Right renal cortex interstitium (tissue), 3 donors: Measurements from ENCODE around the gene DDX1. TPM values are rescaled to one million over a fixed set of nuclear protein-coding genes. Genes with fewer than 3 reads are reported as not detected.
"Not testable (repeated sequence)": the region's sequence is repeated elsewhere in the genome, so short reads cannot be mapped to it uniquely, and the experiment has no call there.

Source experiments
- DNase-seq, 3 donors: peaks; one replicate each; pipeline ENCODE4 v3.0.0-alpha.2; 2013; ENCODE audit warnings: low read depth in 3 of 3, low spot score in 2 of 3
- polyA plus RNA-seq, 3 donors: library from polyadenylated mRNA; unstranded; fragments of 120-200 nt; gene quantifications; one replicate each; pipeline ENCODE4 v1.2.1, GENCODE V29; 2013; ENCODE audit not compliant: insufficient read length in 3 of 3

The DDX1 gene
- 100 to 1,000 TPM; 187 to 201 (median 201) TPM for polyA plus RNA-seq

DNA sequence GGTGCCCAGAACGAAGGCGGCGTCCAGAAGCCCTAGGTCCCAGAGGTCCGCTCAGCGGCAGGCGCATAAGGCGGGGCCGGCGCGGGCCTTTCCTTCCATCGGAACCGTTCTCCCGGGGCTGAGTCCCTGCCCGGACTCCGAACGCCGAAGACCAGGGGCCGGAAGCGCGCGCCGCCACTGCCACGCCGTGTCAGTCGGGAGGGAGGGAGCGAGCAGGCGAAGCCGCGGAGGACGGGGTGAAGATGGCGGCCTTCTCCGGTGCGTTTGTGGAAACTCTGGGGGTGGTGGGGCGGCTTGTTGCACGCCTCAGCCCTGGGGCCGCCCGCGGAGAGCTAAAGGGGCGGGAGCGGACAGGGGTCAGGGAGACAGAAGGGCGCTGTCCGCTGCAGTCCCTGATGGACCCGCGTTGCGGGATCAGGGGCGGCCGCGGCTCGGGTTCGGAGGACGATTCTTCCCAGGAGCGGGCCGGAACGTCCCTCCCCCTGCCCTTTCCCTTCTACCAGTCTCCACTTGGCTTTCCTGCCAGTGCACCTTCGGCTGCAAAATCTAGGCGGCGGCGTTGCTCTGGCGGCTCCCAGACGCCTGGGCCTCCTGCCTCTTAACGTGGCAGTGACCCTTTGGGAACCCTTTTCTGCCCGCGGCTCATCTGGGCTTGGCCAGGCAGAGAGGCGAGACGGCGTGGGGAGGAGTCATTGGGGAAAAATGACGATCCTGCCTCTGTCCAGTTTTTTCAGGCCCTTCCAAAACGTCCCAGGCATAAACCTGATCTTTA lies at the start of gene DDX1:
Gene DDX1, plus strand, starts transcription at position 177 of the 772 bp plus-strand sequence. Its CDS starts 66 bp downstream, at position 243.
- peak in 2 of 3 donors; percentile 57 to 71 for DNase-seq

DNA sequence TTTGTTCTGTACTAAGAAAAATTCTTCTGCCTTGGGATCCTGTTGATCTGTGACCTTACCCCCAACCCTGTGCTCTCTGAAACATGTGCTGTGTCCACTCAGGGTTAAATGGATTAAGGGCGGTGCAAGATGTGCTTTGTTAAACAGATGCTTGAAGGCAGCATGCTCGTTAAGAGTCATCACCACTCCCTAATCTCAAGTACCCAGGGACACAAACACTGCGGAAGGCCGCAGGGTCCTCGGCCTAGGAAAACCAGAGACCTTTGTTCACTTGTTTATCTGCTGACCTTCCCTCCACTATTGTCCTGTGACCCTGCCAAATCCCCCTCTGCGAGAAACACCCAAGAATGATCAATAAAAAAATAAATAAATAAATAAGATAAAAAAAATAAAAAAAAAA lies 49.4 kb upstream of the DDX1 start:
- DNase-seq: not testable (repeated sequence)

DNA sequence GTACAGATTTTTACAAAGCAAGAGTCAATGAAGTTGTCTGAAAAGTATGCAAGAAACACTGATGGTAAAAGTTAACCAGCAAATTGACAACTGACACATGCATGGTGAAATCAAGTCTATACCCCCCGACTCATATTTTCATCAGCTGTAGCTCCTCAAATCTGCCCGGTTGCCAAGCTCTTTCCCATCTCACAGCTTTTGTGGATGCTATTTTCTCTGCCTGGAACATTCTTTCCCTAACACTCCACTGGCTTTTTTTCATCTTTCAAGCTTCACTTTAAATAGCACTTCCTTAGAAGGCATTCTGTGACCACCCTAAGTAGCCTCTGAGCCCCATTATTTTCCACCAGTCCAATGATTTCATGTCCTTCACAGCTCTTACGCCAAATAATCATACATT lies 48.6 kb upstream of the DDX1 start:
- no peak for DNase-seq

DNA sequence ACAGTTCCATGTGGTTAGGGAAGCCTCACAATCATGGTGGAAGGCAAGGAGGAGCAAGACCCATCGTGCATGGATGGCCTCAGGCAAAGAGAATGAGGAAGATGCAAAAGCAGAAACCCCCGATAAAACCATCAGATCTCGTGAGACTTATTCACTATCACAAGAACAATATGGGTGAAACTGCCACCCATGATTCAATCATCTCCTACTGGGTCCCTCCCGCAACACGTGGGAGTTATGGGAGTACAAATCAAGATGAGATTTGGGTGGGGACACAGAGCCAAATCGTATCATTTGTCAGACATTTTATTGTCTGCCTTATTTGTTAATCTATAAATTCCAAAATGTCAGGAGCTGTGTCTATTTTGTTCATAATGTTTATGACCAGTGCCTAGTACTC lies 48.1 kb upstream of the DDX1 start:
- DNase-seq: no peak

DNA sequence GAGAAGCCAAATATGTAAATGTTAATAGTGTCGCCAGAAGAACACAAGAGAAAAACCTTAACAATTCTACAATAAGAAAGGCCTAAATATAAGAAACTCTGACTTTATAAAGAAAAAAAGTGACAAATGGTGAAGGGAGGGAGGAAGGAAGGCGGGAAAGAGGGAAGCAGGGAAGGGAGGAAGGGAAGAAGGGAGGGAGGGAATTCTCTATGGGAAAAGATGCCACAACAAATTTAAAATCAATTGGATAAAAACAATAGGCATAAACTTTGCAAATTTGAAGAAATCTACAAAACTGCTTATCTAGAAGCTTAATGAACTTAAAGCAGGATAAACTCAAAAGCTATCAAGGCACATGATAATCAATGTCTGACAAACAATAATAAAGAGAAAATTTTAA lies 47.4 kb upstream of the DDX1 start:
- no peak for DNase-seq

DNA sequence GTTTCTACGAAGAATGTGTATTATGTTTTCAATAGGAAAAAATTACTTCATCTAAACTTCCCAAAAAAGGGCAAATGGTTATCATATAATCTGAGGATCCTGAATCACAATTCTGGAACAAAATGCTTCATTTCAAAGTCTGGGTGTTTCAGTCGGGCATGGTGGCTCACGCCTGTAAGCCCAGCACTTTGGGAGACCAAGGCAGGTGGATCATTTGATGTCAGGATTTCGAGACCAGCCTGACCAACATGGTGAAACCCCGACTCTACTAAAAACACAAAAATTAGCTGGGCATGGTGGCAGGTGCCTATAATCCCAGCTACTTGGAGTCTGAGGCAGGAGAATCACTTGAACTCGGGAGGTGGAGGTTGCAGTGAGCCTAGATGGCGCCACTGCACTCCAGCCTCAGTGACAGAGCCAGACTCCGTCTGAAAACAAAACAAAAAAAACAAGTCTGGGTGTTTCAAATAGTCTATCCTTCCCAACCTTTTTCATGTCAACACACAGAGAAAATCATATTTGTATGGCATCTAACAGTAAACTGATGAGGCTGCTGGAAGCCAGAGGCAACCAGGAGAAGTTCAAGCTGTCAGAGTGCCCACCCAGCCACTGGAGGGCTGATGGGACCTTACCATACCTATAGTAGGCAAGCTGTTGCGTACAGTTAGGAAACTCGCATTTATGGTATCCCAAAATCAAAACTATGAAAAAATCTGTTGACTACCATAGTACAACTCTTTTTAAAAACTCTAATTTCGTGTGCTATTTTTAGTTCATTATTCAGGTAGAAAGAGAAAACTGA lies 45.2 kb upstream of the DDX1 start:
- DNase-seq: no peak

DNA sequence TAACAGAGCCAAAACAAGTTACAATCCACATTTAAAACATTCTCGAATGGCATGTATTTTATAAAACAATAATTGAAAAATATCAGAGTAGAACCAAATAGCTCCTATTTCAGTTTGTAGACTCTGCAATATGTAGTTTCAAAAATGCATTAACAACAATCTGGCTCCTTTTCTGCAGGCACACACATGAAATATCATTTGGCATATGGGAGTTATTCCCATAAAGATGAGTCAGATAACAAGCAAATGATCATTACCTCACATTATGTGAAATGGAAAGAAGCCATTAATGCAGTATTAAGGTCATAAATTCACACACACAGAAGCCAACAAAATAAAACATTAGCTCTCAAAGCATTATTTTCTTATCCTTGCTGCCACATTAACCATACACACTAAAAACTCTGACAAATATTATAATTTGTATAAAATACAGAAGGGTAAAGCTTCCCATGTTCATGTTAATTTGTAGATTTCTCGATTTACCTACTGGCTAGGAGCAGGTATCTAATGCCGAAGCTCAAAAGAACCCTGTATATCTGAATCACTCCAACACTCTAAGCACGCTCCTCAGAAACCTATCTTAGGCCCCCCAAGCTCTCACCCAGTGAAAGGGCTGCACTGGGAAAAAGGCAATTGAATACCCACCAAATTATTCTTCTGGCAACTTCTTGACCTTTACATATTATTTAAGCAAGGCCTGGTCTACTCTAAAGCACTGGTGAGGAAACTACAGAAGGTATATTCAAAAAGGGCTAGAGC lies 44.4 kb upstream of the DDX1 start:
- no peak for DNase-seq

DNA sequence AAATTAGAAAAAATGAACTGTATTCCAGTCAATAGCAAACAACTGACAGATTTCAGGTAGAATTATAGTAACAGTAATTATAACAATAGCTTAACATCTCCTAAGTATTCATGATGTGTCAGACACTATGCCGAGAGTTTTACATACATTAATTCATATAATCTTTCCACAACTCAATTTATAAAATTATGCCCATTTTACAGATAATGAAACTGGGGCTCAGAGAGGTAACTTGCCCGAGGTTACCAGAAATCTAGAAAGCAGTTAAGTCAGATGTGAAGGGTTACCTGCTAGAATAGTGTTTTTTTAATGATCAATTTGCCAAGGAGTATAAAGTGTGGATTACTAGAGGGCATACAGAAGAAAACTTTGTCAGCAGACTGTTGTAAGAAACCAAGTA lies 42.7 kb upstream of the DDX1 start:
- DNase-seq: no peak

DNA sequence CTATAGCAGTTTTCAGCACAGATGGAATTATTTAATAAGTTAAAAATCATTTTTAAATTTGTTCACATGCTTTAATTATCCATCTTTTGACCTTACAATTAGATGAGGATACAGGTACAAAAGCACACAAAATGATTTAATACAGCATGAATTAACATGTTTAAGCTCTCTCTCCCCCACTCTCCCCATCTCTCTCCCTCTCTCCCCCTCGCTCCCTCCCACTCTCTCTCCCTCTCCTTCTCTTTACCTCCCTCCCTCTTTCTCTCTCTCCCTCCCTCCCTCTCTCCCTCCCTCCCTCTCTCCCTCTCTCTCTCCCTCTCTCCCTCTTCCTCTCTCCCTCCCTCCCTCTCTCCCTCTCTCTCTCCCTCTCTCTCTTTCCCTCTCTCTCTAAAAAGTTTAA lies 38.1 kb upstream of the DDX1 start:
- no peak for DNase-seq

DNA sequence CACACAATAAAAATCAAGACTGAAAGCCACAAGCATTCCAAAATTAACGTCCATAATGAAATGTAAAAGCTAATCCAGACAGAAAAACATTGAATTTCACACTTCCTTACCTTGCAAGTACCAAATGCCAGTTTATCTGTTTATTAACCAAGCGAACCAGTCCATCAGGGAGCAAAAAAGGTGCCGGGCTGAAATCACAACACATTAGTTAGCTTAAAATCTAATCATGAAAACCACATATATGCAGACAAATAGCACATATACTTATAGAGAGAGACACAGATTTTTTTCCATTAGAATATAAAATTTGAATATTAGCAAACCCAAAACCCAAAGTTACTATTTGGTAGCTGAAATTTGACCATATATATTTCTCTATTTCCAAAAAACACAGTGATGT lies 37.7 kb upstream of the DDX1 start:
- no peak for DNase-seq

DNA sequence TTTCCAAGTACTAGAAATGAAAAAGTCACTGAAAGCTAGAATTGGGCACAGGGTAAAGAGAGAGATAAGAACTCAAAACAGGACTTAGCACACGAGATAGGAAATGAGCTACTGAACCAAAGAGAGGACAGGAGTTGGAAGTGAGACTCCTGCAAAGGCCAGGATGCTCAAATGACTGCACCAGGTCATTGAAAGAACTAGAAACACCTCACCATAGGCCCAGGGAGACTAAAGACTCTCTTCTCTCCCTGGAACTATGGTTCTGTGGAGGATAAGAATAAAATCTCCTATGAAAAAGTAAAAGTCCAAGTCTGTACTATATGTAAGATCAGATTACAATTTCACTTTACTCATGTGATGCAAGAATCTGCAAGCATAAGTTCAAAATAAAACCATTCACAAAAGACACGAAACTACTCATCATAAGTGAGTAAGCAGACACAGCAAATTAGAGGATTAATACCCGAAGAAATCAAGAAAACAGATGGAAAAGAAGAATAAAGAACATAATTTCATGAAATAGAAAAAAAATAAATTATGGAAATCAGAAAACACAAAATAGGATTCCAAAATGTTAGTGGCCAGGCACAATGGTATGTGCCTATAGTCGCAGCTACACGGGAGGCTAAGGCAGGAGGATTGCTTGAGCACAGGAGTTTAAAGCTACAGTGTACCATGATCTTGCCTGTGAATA lies 37.0 kb upstream of the DDX1 start:
- DNase-seq: no peak

DNA sequence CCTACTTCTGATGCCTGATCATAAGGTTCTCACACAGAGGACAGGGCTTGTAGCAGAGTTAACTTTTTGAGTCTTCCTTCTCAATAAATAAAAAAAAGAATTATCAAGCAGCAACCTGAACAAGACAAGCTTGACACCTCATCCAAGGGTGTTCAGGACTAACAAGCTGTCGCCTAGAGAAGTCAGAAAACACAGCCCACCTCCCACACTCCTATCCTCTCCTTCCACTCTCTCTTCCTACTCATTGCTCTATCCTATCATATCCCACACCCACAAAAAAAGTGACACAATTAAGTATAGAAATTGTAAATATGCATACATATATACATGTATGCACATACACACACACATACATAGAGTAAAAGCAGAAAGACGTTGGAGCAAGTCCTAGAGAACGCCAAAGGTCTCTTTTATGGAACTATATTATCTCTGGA lies 35.9 kb upstream of the DDX1 start:
- no peak for DNase-seq

DNA sequence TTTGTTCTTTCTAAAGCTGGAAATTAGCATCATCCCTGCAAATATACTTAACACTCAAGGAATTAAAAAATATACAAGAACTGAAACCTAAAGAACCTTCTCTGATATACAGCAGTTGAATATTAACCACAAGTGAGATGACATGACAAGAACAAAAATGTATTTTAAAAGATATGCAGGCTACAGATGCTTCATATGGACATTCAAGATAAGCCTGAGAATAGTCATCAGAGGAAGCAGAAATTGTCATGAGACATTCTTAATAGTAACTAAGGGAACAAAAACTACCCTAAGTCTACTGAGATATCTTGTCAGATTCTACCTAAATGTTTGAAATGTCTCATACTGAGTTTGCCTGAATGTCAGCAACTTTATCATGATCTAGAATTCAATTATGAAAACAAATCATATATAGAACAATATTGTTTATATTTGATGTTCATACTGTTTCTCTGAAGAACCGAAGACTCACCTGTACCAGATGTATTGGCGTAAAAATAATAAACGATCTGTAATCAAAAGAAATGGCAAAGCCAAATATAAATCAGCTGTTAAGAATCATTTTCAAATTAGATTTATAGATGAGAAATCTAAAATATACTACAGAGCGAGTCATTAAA lies 35.2 kb upstream of the DDX1 start:
- DNase-seq: no peak

DNA sequence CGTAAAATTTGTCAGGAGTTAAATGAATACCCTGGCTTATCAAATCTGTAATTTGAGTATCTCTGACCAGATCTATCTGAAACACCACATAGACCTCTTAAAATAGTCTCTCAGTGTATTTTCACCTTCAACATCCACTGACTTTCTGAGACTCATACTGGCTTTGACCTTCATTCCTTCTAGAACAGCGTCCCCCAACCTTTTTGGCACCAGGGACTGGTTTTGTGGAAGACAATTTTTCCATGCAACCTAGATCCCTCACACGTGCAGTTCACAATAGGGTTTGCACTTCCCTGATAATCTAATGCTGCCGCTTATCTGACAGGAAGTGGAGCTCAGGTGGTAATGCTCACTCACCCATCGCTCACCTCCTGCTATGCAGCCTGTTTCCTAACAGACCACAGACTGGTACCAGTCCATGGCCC lies 33.8 kb upstream of the DDX1 start:
- no peak for DNase-seq

DNA sequence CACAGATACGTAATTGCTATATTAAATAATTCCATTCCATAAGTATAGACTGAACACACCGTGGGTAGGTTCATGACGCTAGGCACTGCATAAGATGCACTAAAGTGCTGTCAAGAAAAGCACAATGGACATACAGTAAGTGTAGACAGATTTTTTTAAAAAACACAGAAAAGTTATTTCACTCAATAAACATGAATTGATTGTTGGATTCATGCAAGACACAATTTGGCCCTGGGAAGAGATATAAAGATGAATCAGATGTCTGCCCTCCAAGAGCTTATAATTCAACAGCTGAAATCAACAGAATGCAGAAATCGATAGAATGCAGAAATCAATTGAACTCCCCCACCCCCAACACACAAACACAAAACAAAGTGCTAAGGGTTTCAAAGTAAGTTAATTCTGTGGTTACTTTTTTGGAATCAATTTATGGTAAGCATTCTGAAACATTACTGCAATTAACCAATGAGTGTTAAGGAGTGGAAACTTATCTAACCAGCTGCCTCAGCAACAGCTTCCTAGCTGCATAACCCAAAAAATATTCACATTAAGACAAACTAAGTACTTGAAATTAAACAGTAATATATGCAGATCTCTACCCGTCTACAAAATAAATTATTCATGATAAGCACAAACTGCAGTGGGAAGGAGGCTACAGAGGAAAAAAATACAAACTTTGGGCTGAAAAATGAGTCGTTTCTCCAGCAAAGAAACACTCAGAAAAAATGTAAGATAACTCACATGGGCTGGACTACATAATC lies 32.1 kb upstream of the DDX1 start:
- DNase-seq: no peak

DNA sequence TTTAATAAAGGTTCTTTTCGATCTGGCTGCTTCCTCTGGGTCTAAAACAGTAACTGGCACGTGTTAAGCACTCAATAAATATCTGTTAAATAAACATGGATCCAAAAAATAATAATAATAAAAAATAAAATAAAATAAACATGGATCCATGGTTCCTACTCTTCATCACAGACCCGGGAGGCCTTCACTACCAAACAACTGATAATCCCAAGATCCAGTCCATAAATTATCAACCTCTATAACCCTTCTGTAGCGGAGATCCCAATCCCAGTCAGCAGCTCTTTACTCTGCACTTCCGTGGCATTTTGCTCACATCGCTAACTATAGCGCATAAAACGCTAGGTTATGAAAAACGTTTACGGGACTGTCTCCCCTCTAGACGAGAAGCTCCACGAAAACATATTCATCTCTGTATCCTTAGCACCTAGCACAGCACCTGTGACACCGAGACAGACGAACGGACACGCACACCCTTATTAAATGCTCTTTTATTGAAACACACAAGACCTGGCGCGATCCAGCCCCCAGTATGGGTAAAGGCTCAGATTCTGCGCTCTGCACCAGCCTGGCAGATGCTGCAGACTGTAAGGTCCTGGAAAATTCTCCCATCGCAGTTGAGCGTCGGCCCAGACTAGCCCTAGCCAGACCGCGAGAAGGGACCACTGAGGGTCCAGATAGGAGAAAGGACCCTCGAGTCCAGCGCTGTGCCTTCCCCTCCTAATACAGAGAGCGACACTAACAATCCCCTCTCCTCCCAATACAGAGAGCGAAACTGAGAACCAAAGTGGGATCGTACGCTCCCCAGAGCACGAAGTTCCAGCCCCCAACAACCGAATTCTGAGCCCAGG lies 31.3 kb upstream of the DDX1 start:
- DNase-seq: no peak

DNA sequence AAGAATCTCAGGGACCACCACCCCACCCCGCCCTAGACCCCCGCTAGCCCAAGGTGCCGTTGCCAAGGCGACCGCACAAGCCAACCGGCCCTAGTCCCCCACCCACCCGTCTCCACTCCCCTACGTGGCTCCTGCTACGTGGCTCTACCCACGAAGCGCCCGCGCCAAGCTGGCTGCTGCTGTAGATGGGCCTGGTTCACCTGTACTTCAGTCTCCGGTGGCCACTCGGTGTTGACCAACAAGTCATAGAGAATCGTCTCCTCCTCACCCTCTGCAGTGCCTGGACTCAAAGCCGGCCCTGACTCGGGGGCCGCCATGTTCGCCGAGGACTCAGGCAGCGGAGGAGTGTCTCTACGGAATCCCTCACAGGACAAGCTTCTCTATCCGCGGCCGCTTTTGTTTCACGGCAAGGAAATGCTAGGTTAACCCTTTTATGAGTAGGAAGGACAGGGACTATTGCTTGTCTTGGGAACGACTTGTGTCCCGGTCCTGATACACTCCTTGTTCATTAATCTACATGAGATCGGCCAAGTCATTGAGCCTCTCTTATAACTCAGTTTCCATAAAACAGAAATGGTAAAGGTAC lies 30.6 kb upstream of the DDX1 start, which contains the start of gene NBAS:
Gene NBAS, minus strand, starts transcription at position 347 of the 586 bp plus-strand sequence. Its CDS starts 30 bp downstream, at position 317.
- peak; percentile 86 to 89 (median 88) for DNase-seq
